Lower leg skin (tissue), 4 donors: ENCODE data around the gene MAD2L1. TPM values are rescaled to one million over a fixed set of nuclear protein-coding genes. Genes with fewer than 3 reads are reported as not detected.

Experiments
- DNase-seq, 2 donors: peaks; one replicate each; pipeline ENCODE4 v3.0.0-alpha.2; 2019; ENCODE audit warnings: low spot score in 2 of 2
- H3K4me3 ChIP-seq: fragments of 200-600 bp; sonication (generic); 2 replicates; pipeline ENCODE4 v1.5.1; 2017; ENCODE audit warnings: mild to moderate bottlenecking, low read depth; ENCODE audit not compliant: poor library complexity, severe bottlenecking
- CTCF ChIP-seq, 3 donors: fragments of 450-650 bp; IDR thresholded peaks; one replicate each; pipeline ENCODE4 v1.5.1; 2016; ENCODE audit warnings: antibody characterized with exemption in 3 of 3, mild to moderate bottlenecking in 3 of 3, moderate library complexity in 2 of 3
- POLR2A ChIP-seq, 2 donors: fragments of 450-650 bp; IDR thresholded peaks; one replicate each; pipeline ENCODE4 v1.6.1; 2016 to 2017; ENCODE audit warnings: antibody characterized with exemption in 2 of 2, mild to moderate bottlenecking in 1 of 2, moderate library complexity in 1 of 2
- WGBS, 2 donors: methylation state at CpG; one replicate each; pipeline ENCODE4 v1.1.5; 2018; 5-methylcytosine and 5-hydroxymethylcytosine counted together
- intact Hi-C: fragments of 100-400 bp; cut with DNase I; formaldehyde crosslinking; loops from one replicate; pipeline ENCODE4 v1.15.0; 2023; ENCODE audit warnings: low total_unique reads
- total RNA-seq, 4 donors: library from RNA; depleted of rRNA; stranded (reverse); fragments of >200 nt; gene quantifications; one replicate each; pipeline ENCODE4 v1.1.0, GENCODE V29; 2016

The MAD2L1 gene
- total RNA-seq, 4 donors from 2014 or later: 1.6 to 10.1 (median 1.8) TPM

- intact Hi-C loops: loop anchor here (2.0 to 10.0 kb wide), 3 partner anchors 46 to 736 kb away; no protein-coding TSS in a partner anchor
- 84 to 91% methylated on average over 1 of the region's 1 CpG for WGBS, 2 donors
- H3K4me3 ChIP-seq: no peak overlapping the region
- TF ChIP-seq CTCF (IDR thresholded peaks at IDR 0.05) (no peak), POLR2A (IDR thresholded peaks at IDR 0.05) (no peak)
- no peak for DNase-seq
These were observed 15.4 kb downstream of the MAD2L1 start for GRCh38 chr4:120051253-120051652.

GRCh38 chr4:120049732-120050494 lies 16.7 kb downstream of the MAD2L1 start:
- TF ChIP-seq CTCF (IDR thresholded peaks at IDR 0.05): peak in 1 of 3 donors; percentile 44
- TF ChIP-seq POLR2A (IDR thresholded peaks at IDR 0.05): no peak
- DNase-seq: peak; percentile 83 to 89
- WGBS, 2 donors: 37 to 47% methylated on average over 11 of the region's 11 CpGs
- no peak overlapping the region for H3K4me3 ChIP-seq
- intact Hi-C loops: loop anchor here (2.0 to 10.0 kb wide), 3 partner anchors 47 to 735 kb away; no protein-coding TSS in a partner anchor

- intact Hi-C loops: no loop called here
- H3K4me3 ChIP-seq: no peak overlapping the region
- WGBS, 2 donors: 72 to 87% methylated on average over 4 of the region's 4 CpGs
- TF ChIP-seq POLR2A (IDR thresholded peaks at IDR 0.05) (no peak), CTCF (IDR thresholded peaks at IDR 0.05) (no peak)
- DNase-seq: no peak
These were observed 22.8 kb downstream of the MAD2L1 start for GRCh38 chr4:120043828-120044227.

GRCh38 chr4:120037411-120037810 lies 29.2 kb downstream of the MAD2L1 start:
- no peak overlapping the region for H3K4me3 ChIP-seq
- 58 to 64% methylated on average over 2 of the region's 2 CpGs for WGBS, 2 donors
- no peak for DNase-seq
- TF ChIP-seq CTCF (IDR thresholded peaks at IDR 0.05): no peak
- TF ChIP-seq POLR2A (IDR thresholded peaks at IDR 0.05): no peak
- intact Hi-C loops: no loop called here

- no peak for TF ChIP-seq POLR2A (IDR thresholded peaks at IDR 0.05)
- TF ChIP-seq CTCF (IDR thresholded peaks at IDR 0.05): no peak
- 56 to 57% methylated on average over 2 of the region's 2 CpGs for WGBS, 2 donors
- intact Hi-C loops: no loop called here
These were observed 31.7 kb downstream of the MAD2L1 start for GRCh38 chr4:120034913-120035312.

More at GRCh38 chr4:120034913-120035312, 31.7 kb downstream of the MAD2L1 start:
- no peak overlapping the region for H3K4me3 ChIP-seq
- no peak for DNase-seq
